ENCODE data around the gene TMEM132E.
A peak's percentile ranks its signal among the peaks of the same experiment; 100 is the strongest.

TMEM132E gene

DNA sequence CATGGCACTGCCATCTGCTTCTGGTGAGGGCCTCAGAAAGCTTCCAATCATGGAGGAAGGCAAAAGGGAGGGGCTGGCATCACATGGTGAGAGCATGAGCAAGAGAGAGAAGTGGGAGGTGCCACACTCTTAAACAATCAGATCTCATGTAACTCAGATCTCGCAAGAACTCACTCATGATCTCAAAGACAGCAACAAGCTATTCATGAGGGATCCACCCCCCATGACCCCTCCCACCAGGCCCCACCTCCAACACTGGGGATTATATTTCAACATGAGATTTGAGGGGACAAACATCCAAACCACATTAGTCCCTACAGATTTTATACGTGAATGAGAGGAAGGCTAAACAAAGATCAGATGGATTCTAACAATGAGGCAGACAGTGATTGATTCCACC, 8.9 kb upstream of the TMEM132E start:
- no peak for DNase-seq

DNA sequence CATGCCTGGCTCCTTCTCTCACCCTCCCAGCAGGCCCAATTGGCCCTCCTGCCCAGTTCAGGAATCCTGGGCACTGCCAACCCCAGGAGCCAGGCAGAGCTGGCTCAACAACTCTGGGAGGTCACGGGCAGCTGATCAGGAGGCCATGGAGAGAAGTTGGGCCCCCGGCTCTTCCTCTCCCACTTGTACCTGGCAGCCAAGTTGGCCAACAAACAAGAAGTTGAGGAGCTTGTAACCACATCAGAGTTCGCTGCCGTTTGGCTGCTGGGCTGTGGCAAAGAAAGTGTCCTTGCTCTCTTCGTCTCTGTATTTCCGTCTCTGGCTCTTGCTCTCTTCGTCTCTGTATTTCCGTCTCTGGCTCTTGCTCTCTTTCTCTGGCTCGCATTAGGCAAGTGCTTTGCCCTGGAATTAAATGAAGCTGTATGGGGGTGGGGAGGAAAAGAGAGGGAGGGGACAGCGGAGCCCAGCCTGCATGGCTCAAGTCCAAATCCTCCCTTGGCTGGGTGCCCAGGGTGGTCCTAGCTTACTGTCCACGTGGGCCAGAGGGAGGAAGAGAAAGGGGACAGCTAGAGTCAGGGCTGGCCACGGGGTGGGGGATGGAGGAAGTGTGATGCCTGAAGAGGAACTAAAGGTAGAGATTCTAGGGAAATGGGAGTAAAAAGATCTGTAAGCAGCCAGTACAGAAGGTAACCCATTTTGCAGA, 7.8 kb upstream of the TMEM132E start:
- DNase-seq: no peak

DNA sequence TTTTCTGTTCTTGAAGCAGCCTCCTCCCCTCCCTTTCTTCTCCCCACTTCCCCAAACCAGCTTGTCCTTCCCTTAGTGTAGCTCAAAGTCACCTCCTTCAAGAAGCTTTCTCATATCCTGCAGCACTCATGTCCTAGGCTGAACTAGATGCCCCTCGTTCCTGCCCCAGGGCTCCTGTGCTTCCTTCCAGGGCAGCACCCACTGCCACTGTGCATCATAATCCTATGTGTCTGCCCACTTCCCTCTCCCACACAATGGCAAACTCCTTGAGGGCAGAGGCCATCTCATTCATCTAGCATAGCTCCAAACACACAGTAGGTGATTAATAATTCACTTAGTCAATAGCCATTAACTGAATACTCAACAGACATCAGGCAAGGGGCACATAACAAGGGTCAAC, 6.9 kb upstream of the TMEM132E start:
- DNase-seq: no peak

DNA sequence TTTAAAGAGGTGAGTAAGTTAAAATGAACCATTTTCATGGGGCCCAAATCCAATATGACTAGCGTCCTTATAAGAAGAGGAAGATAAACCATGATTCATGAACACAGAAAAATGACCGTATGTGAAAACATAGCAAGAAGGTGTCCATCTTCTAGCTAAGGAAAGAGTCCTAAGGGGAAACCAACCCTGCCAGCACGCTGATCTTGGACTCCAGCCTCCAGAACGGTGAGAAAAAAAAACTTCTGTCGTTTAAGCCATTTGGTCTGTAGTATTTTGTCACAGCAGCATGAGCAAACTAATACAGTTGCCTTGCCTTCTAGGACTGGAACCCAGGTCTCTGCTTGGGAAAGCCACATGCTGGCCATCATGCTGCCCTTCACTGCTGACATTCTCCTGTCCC, 4.2 kb upstream of the TMEM132E start:
- no peak for DNase-seq

DNA sequence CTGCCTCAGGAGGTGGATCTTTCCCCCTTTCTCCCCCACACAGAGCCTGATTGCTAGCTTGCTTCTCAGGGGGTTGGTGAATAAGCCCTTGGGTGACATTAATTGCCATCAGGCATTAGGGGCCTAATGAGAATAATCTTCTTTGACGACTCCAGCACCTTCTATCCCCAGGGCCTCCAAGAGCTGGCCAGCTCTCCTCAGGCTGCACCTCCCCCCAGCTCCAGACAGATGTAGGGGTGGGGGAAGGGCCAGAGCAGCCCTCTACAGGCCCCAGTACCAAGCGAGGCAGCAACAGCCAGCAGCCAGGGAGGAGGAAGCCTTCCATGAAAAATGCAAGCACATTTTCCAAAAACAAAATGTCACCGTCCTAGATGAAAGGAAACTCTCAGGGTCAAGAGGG, 1.4 kb upstream of the TMEM132E start:
- DNase-seq: no peak

DNA sequence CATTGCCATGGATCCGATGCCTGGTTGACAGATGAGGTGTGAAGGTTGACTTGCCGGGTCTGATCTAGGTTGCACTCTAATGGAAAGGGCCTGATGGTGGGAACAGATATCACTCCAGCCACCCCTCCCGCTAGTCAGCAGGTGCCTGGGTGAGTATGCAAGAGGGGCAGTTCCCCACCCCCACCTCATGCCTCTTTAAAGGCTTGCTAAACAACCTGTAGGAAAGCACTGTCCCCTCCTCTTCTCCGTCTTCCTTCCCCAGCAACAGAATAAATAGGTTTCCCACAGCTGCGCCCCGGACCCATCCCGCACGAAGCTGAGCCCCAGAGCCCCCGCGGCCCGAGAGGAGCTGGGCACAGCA, 746 bp upstream of the TMEM132E start:
- no peak for DNase-seq

DNA sequence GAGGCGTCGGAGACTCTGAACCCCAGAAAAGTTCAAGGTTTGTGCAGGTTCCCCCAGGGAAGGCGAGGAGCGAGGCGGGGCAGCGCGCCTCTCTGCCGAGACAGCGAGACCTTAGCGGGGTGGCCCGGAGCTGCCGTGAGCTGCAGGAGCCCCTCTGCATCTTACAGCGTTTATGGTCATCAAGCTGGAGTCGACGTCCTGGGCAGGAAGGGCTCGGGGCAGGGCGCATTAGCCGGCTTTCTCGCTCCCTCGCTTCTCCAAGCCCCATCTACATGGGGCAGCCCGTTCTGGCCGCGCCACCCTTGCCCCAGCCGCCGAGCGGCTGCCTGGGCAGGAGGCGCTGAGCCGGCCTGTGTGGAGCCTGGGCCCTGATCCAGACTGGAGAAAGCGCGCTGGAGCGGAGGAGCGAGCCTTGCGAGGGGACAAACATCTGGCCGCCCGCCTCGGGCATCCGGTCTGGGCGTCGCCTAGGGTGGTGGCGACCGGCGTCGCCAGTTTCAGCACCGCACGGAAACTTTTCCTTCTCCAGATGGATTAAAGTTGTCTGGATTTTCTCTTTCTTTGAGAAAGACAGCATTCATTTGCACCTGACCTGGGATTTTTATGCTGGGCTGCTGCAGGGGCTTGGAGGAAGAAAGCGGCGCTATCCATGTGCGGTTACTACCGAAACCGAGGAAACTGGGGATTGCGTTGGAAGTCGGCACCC, 750 bp downstream of the TMEM132E start:
- DNase-seq: peak; percentile 14

DNA sequence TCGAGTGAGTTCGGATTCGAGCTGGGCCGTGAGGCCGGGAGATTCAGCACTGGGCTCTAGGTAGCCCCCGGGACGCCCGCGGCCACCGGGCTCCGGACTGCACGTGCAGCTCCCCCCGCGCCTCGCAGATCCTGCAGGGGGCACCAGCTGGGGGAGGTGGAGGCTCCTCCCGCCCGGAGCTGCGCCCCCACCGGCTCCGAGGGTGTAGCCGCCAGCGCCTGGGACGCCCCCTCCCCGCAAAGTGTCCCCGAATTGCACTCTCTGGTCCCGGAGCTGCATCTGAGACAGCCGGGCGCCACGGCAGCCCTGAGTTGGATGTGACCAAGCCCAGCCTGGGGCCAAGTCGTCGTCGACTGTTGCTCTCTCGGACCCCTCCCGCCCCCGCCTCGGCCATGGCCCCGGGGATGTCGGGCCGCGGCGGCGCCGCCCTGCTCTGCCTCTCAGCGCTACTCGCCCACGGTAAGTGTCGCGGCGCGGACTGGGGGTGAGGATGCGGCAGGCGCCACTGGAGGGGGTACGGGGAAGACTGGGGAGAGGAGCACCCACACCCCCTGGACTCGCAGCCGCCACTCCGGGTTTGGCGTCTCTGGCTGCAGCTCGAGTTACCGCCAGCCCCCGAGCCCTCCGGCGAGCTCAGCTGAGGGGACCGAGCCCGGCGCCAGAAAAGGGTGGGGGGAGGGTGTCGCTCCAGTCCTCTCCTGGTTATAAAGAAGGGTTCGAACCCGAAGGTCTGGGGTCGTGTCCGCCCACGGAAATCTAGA, 1.5 kb downstream of the TMEM132E start:
- peak; percentile 60 for DNase-seq

DNA sequence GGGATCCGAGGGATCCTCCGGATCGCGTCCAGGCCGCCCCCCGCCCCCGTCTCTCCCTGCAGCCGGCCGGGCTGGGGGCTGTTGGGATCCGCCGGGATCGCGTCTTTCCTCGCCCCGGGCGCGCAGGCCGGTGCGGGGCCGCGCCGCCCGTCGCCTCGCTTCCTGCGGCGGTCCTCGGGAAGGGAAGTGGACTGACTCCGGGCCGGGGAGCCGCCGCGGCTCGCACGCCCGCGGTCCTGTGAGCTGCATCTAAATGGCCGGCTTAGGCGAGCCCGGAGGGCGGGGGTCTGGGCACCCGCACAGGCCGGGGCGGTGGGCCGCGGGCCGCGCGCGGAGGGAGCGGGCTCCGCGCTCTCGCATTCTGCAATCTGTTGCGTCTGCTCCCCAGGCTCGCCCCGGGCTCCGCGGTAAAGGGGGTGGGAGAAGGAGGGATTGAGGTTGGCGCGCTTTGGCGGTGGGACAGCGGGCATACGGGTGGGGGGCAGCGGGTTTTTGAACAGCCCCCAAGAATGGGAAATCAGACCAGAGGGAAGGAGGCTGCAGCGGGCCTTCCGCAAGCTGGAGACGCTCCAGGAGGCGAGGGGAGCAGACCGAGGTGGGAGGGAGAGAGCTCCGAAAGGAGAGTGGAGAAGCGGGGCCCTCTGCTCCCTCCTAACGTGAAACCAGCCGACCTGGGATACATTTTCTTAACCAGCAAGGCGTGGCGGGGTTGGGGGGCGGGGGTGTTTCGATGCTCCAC, 2.2 kb downstream of the TMEM132E start:
- DNase-seq: no peak

DNA sequence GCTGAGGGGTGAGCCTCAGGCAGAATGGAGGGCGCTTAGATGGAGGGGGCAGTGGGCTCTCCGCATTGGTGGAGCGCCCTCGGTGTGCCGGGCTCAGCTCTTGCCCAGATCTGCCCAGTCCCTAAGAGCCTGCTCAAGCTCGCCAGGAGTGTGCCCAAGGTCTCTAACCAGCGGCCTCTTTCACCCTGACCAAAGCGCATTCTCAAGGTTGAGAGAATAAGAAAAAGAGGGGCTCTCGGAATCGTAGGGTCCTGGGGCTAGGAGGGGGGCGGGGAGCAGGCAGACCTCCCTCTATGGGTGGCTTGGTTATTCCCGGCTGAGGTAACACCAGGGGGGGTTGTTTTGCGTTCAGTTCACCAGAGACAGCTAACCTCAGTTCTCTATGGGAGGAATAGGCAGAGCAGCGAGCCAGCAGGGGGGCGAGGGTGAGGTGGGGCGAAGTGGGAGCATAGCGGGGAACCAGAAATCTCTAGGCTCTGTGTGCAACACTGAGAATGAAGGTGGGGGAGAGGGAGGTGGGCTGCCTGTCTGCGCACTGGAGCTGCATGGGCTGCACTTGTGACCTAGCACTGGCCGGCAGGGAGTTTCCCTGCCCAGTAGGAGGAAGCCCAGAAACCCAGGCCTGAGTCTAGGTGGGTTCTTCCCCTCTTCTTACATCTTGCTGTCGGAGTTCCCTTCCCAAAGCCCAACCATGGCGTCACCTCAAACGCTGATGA, 3.0 kb downstream of the TMEM132E start:
- DNase-seq: peak; percentile 28

DNA sequence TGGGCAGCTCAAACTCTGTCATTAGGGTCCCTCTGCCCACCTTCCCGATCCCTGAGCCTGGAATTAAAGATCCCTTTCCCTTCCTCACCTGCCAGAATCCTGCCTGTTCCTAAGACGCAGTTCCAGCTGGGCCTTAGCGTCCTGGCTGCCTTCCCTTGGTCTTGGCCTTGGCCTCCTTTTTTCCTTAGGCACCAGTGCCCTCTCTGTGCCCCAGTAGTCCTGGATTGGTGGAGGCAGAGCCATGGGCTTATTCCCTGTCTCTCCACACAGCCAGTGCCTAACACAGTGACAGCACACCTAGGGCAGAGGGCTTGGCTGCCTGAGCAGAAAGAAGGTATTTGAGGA, 3.5 kb downstream of the TMEM132E start:
- DNase-seq: no peak

DNA sequence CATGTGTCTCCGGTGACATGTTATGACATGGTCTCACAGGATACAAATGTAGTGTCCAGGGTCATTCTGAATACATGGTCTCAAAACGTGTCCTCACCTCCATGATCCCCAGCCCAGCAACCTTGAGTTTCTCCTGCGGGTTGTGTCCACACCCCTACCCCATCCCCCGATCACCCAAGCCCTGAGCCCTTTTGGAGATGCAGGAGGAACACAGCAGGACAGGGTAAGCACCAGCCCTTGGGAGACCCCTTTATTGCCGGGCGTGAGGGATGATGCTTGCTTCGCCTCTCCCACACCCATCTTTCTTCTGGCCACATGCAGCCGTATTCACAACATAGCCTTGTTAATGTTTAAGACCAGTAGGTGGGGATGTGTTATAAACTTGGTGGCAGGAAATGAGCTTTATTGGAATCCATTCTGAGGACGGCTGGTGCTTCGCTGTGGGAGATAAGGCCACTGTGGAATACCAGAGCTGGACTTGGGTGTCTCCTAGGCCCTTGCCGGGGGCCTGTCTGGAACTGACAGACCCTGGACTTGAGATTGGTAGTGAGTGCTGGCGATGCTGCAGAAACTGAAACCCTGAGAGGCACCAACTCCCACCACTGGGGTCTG, 5.5 kb downstream of the TMEM132E start:
- DNase-seq: no peak

DNA sequence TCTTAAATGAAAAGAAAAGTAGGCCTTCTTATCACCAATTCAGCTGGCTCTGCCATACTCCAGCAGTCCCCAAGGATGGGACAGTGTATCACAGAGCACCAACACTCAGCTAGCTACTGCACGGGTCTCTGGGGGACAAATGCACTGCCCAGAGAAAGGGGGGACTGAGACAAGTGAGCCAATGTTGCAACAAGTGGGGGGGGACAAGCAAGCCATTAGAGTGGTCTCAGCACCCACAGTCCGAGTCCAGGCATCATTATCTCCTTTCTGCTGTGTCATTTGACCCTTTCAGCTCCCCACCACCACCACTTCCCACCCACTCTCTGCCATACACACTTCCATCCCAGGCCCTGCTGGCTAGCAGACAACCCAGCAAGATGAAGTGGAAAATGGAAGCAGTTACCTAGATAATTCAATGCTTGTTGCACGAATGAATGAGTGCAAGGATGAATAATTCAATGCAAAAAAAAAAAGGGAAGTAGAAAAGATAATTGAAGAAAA, 7.0 kb downstream of the TMEM132E start:
- no peak for DNase-seq

DNA sequence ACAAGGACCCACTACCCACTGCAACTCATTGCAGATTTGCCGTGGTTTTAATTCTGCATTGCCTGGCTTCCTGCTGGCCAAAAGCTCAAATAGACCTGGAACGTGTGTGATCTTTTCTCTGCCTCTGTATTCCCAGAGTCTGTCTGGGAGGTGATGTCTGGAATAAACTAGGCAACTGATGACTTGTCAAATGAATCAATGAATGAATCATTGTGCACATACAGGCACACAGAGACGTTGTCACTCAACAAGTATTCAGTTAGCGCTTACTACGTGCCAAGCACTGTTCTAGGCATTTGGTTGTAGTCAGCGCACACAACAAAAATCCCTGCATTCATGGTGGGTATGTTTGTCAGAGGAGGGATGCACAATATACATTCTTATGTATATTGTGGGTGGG, 8.9 kb downstream of the TMEM132E start:
- DNase-seq: no peak

DNA sequence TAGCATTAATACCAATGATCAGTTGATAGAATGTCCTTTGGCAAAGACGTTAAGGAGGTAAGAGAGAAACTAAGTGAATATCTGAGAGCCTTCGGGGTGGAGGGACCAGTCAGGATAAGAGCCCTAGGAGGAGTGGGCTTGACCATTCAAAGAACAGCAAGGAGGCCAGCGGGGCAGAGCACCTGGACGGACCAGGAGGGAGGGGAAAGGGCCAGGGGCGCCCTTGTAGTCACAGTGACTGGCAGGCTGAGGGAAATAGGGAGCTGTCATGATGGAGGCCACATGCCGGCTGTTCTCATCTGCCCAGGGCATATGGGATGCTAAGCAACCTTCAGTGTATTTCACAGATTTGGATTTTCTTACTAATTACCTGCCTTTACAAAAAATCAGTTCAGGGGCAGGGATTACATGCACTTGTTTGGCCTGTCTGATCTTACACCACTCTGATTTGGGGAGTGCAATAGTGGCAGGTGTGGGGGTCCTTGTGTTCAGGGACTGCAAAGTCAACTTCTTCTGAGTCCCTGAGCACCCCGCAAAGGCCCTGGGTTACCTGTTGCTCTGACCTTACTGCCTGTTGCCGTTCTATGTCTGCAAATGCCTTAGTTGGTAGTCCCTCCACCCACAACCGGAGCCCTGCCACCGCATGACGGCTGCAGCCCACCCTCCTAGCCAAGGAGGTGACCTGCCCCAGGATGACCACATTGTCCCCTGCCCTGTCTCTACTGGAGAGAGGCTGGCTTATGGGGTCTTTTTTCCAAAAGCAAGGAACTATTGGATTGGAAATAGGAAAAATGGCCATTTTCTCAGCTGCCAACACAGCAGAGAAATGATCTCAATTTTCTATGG, 10.0 kb downstream of the TMEM132E start:
- no peak for DNase-seq

DNA sequence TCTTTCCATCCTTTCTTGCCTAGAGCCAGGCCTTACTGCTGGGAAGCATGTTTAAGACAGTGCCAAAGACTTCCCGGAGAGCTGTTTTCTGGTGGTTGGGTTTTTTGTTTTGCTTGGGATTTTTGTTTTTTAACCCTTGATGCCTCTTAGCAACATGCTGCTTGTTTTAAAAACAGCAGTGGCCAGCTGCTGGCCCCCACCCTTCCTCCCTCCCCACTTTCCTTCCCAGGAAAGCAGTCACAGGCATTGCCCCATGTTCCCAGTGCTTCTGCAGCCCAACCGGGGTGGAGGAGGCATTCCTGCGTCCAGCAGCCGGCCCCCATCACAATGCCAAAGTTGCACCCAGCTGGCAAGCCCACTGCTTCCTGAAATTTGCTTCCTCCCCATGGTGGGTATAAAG, 12.6 kb downstream of the TMEM132E start:
- no peak for DNase-seq

DNA sequence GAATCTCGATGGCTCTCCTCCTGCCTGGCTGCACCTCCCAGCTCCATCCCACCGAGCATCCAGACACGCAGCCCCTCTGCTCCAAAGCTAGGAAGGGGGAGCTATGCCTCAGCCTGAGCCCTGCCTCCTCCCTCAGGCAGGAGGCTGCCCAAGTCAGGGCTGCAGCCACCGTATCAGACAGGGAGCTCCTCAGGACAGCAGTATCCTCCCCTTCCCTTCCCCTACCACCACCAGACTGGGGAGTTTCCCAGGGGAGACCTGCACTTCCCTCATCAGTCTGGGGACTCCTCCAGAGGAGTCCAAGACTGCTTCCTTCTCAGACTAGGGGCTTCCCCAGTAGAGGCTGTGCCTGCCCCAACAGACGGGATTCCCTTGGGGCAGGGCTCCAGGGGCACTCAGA, 17.5 kb downstream of the TMEM132E start:
- no peak for DNase-seq

DNA sequence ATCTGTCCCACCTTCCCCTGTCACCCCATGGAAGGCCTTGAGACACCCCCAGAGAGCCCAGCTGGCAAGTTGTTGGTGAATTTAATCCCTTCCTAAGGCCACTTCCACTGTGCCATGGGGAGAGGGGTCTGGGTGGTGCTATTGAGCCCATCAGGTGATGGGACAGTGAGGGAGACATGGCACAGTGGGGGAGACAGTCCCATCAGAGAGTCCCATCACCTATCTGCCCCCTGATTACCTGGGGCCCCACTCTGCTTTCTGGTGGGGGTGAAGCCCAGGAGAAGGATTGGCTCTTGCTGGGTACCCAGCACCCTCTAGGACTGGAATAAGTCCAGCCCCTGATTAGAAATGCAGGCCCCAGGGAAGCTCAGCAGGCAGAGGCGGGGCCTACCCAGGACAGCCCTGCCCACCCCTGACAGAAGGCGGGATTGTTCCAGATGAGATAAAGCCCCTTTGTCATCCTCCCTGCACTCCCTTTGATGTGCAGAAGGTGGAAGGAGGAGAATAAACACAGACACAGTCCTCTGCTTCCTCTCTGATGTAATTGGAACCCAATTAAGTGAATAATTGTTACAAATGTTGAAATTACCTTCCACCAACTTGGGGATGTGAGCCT, 18.9 kb downstream of the TMEM132E start:
- no peak for DNase-seq

DNA sequence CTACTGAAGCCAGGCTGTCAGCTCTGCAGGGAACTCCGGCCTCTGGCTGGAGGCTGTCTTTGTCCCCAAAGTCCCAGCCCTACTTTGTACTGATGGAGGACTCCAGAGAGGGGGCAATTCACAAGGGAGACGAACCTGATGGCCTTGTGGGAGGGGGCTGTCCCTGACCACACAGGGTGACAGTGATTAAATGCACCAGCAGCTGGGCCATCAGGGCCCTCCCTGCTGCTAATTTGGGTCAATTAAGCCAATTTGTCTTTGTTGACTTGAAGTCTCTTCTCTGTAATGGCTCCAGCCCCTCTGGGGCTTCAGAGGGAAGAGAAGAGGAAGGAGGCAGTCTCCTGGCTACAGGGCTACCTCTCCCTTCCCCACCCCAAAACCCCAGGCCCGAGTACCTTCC, 22.0 kb downstream of the TMEM132E start:
- no peak for DNase-seq

DNA sequence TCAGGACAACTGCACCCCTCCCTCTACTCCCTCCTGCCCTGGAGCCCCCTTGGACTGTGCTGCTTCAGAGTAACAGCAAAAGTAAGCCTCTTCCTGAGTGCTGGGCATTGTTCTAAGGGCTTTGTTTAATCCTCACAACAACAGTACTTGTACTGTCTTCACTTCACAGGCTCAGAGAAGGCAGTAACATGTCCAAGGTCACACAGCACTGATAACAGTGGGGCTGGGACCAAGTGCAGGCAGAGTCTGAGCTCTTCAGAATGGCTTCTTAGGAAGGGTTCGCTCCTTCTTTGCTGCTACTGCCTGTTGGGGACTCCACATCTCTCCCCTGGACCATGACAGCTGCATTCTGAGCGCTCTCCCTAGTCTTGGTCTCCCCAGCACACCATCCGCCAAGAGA, 24.6 kb downstream of the TMEM132E start:
- no peak for DNase-seq

DNA sequence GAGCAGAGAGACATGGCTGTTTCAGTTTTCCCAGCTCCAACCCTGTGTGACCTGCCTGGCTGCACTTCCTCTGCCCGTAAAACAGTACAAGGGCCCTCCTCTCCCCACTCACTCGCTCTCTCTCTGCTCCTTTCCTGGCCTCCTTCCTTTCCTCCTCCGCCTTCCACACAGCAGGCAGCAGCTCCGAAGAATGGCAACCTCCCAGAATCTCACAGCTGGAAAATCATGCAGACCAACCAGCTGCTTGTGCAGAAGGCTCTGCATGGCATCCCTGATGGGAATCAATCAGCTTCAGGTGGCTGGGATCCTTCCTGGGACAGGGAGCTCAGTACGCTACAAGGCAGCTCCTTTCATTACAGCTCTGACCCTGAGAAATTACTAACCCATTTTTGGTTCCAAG, 27.4 kb downstream of the TMEM132E start:
- no peak for DNase-seq

Measured in DMS79 (cell line).